HG03095 (cell line): ENCODE results near the gene ZNF10.

Source experiments
- ATAC-seq: cut with Tn5 transposase; IDR thresholded peaks from one replicate; pipeline ENCODE4 v1.9.1; 2021; ENCODE audit warnings: moderate library complexity; ENCODE audit not compliant: unreplicated experiment

Gene ZNF10

DNA sequence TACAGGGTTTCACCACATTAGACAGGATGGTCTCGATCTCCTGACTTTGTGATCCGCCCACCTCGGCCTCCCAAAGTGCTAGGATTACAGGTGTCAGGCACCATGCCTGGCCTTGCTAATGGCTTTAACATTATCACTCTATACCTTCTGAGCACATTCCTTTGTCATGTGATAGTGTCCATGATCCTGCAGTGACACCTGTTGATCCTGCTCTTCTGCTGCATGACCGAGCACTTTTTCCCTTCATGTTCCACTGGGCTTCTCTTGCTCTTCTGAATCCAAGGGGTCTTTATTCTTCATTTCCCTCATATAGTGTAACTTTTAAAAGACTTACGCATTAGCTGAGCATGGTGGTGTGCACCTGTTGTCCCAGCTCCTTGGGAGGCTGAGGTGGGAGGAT lies 62.4 kb downstream of the ZNF10 start:
- ATAC-seq = no peak

DNA sequence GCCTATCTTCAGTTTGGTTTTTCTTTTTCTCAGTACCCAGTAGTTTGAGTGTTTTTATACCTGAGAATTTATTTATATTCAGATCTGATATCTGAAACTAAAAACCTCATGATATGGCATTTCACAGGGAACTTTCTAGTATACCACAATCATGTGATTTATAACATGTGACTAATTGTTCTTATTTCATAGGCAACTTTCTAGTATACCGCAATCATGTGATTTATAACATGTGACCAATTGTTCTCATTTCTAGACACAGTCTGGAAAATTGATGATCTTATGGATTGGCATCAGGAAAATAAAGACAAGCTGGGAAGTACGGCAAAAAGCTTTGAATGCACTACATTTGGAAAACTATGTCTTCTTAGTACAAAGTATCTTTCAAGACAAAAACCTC lies 71.5 kb downstream of the ZNF10 start:
- no peak for ATAC-seq

DNA sequence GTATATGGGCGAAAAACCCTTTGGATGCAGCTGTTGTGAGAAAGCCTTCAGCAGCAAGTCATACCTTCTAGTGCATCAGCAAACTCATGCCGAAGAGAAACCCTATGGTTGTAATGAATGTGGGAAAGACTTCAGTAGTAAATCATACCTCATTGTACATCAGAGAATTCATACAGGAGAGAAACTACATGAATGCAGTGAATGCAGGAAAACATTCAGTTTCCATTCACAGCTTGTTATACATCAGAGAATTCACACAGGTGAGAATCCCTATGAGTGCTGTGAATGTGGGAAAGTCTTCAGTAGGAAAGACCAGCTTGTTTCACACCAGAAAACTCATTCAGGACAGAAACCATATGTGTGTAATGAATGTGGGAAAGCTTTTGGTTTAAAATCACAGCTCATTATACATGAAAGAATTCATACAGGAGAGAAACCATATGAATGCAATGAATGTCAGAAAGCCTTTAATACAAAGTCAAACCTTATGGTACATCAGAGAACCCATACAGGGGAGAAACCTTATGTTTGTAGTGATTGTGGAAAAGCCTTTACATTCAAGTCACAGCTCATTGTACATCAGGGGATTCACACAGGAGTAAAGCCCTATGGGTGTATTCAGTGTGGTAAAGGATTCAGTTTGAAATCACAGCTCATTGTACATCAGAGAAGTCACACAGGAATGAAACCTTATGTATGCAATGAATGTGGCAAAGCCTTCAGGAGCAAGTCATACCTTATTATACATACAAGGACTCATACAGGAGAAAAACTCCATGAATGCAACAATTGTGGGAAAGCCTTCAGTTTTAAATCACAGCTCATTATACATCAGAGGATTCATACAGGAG lies 72.3 kb downstream of the ZNF10 start:
- ATAC-seq = no peak

GRCh38 chr12:133203344-133204263 lies 73.2 kb downstream of the ZNF10 start:
- ATAC-seq = no peak

DNA sequence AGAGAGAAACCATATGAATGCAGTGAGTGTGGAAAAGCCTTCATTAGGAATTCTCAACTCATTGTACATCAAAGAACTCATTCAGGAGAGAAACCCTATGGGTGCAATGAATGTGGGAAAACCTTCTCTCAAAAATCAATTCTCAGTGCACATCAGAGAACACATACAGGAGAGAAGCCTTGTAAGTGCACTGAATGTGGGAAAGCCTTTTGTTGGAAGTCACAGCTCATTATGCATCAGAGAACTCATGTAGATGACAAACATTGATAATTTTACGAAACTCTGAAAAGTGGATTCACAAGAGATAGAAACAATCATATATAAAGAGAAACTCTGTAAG lies 73.8 kb downstream of the ZNF10 start:
- no peak for ATAC-seq

DNA sequence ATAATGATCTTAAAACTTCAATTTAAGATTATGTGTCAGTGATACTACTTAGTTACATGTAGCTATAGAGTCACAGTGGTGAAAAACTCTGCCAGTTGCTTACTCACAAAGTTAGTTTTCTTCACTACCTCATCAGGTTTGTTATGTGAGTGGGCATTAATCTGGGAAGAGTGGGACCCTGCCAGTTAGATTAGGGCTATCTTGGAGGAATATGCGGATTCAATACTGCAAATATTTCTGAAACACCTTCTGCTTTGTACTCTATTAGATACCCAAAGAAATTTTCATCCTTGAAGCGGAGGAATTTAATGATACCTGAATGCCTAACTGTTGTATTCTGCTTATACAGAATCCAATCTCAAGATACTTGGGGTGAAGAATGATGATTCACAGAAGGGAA lies 76.0 kb downstream of the ZNF10 start:
- no peak for ATAC-seq
